Memory B cell (primary cell): Measurements from ENCODE around the gene S100A8.

Source experiments
- ATAC-seq: fragments of 150-1000 bp; cut with Tn5 transposase; 2 replicates; pipeline ENCODE4 v1.10.0; 2021; ENCODE audit warnings: low read depth, mild to moderate bottlenecking, moderate library complexity
- DNase-seq, 2 donors: peaks; one replicate each; pipeline ENCODE4 v3.0.0; 2022; ENCODE audit warnings: low spot score in 2 of 2
- H3K27ac Mint-ChIP-seq: one replicate; pipeline ENCODE4 v1.8.0; 2022; ENCODE audit warnings: mild to moderate bottlenecking, moderate library complexity, mixed read lengths
- H3K27me3 Mint-ChIP-seq: one replicate; pipeline ENCODE4 v1.8.0; 2022; ENCODE audit warnings: mixed read lengths
- H3K36me3 Mint-ChIP-seq: one replicate; pipeline ENCODE4 v1.8.0; 2022; ENCODE audit warnings: mild to moderate bottlenecking, mixed read lengths
- H3K4me1 Mint-ChIP-seq: one replicate; pipeline ENCODE4 v1.8.0; 2022; ENCODE audit warnings: mixed read lengths
- H3K4me3 Mint-ChIP-seq: one replicate; pipeline ENCODE4 v1.8.0; 2022; ENCODE audit warnings: mild to moderate bottlenecking, moderate library complexity, mixed read lengths
- H3K9me3 Mint-ChIP-seq: one replicate; pipeline ENCODE4 v1.8.0; 2022; ENCODE audit warnings: mixed read lengths

Gene S100A8

GRCh38 chr1:153346077-153346723 is 44.7 kb downstream of the S100A8 start:
- peaks cover 32% of the 10 kb centered on the region for H3K27me3 Mint-ChIP-seq
- peak overlapping the region; percentile 13 for H3K27ac Mint-ChIP-seq
- H3K4me3 Mint-ChIP-seq: no peak overlapping the region
- H3K4me1 Mint-ChIP-seq: peaks cover 23% of the 10 kb centered on the region
- no peaks in the 10 kb centered on the region for H3K36me3 Mint-ChIP-seq
- DNase-seq (peak in 1 of 2 donors; percentile 11), ATAC-seq (peak; percentile 50)
- H3K9me3 Mint-ChIP-seq: no peaks in the 10 kb centered on the region

- DNase-seq (peak in 1 of 2 donors; percentile 14), ATAC-seq (peak; percentile 52)
- H3K4me1 Mint-ChIP-seq: peaks cover 23% of the 10 kb centered on the region
- peaks cover 36% of the 10 kb centered on the region for H3K27me3 Mint-ChIP-seq
- H3K4me3 Mint-ChIP-seq: no peak overlapping the region
- no peaks in the 10 kb centered on the region for H3K9me3 Mint-ChIP-seq
- peak overlapping the region; percentile 13 for H3K27ac Mint-ChIP-seq
- no peaks in the 10 kb centered on the region for H3K36me3 Mint-ChIP-seq
These were observed 45.4 kb downstream of the S100A8 start for GRCh38 chr1:153345187-153346076.

GRCh38 chr1:153344718-153345025 is 46.2 kb downstream of the S100A8 start:
- no peak overlapping the region for H3K27ac Mint-ChIP-seq
- H3K4me3 Mint-ChIP-seq: no peak overlapping the region
- H3K4me1 Mint-ChIP-seq: peaks cover 23% of the 10 kb centered on the region
- H3K36me3 Mint-ChIP-seq: no peaks in the 10 kb centered on the region
- DNase-seq (no peak), ATAC-seq (no peak)
- no peaks in the 10 kb centered on the region for H3K9me3 Mint-ChIP-seq
- H3K27me3 Mint-ChIP-seq: peaks cover 34% of the 10 kb centered on the region

- Mint-ChIP-seq H3K4me1 (peaks cover 23% of the 10 kb centered on the region), H3K27ac (no peak overlapping the region), H3K36me3 (no peaks in the 10 kb centered on the region), H3K9me3 (no peaks in the 10 kb centered on the region), H3K4me3 (no peak overlapping the region), H3K27me3 (peaks cover 34% of the 10 kb centered on the region)
- ATAC-seq: no peak
- DNase-seq: no peak
These were observed 46.8 kb downstream of the S100A8 start for GRCh38 chr1:153343811-153344717.

GRCh38 chr1:153343040-153343681 is 47.7 kb downstream of the S100A8 start:
- ATAC-seq (no peak), DNase-seq (no peak)
- no peaks in the 10 kb centered on the region for H3K9me3 Mint-ChIP-seq
- peaks cover 23% of the 10 kb centered on the region for H3K4me1 Mint-ChIP-seq
- H3K36me3 Mint-ChIP-seq: no peaks in the 10 kb centered on the region
- H3K27ac Mint-ChIP-seq: no peak overlapping the region
- no peak overlapping the region for H3K4me3 Mint-ChIP-seq
- H3K27me3 Mint-ChIP-seq: peaks cover 38% of the 10 kb centered on the region

GRCh38 chr1:153342178-153342577 is 48.7 kb downstream of the S100A8 start:
- no peaks in the 10 kb centered on the region for H3K36me3 Mint-ChIP-seq
- H3K4me1 Mint-ChIP-seq: peaks cover 21% of the 10 kb centered on the region
- H3K9me3 Mint-ChIP-seq: no peaks in the 10 kb centered on the region
- H3K27me3 Mint-ChIP-seq: peaks cover 41% of the 10 kb centered on the region
- DNase-seq (no peak), ATAC-seq (no peak)
- H3K4me3 Mint-ChIP-seq: no peak overlapping the region
- H3K27ac Mint-ChIP-seq: no peak overlapping the region

- ATAC-seq (no peak), DNase-seq (no peak)
- peaks cover 41% of the 10 kb centered on the region for H3K27me3 Mint-ChIP-seq
- H3K4me3 Mint-ChIP-seq: no peak overlapping the region
- H3K27ac Mint-ChIP-seq: no peak overlapping the region
- H3K9me3 Mint-ChIP-seq: no peaks in the 10 kb centered on the region
- no peaks in the 10 kb centered on the region for H3K36me3 Mint-ChIP-seq
- H3K4me1 Mint-ChIP-seq: peaks cover 18% of the 10 kb centered on the region
These were observed 49.4 kb downstream of the S100A8 start for GRCh38 chr1:153341431-153341934.

GRCh38 chr1:153340356-153340755 is 50.5 kb downstream of the S100A8 start:
- Mint-ChIP-seq H3K27me3 (peaks cover 36% of the 10 kb centered on the region), H3K27ac (no peak overlapping the region), H3K4me1 (peaks cover 6% of the 10 kb centered on the region), H3K36me3 (no peaks in the 10 kb centered on the region), H3K4me3 (no peak overlapping the region), H3K9me3 (no peaks in the 10 kb centered on the region)
- no peak for ATAC-seq
- DNase-seq: no peak
